AG09319 (cell line): ENCODE measurements around the gene GIMAP2.

Experiments
- DNase-seq: peaks from one replicate; pipeline ENCODE4 v3.0.0-alpha.2; 2010; ENCODE audit warnings: low read depth; ENCODE audit errors: extremely low read depth
- TF ChIP-seq, protein P1 (sequence below): IDR thresholded peaks from 2 replicates; pipeline ENCODE4 v1.5.1; 2011; ENCODE audit warnings: low read depth, mild to moderate bottlenecking, inconsistent platforms, low read length, moderate library complexity

Gene GIMAP2

DNA sequence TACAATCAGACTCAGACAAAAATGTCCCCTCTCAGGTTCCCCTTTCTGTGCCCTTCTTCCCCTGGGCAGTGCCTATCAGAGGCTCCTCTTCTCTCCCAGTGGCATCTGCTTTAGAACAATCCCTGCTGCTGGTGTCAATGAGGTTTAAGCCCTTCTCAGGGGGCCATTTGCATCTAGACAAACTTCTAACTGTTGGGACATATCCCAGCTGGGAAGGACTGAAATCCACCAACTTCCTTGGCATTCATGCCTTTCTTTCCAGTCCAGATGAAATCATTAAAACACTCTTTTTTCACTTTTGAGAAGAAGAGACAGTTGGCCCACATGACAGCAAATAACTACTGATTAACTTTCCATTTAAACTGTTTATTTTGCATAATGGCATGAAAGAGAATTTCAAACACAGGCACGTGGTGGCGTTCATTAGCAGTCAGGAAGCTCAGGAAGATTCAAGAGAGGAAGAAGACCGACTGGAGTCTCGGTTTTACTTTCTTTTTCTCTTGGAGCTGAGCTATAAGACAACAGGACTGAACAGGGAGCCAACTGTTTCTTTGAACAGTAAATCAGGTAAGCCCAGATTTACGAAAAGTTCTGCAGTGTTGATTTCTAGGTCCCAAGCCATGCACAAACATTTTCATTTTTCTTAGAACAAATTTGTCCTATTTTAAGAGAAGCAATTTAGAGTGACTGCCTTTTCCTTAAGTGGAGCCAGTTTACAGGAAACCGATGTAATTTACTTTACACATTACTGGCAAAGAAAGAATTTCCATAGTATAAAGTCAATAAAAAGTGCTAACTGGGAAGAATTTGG lies at the start of gene GIMAP2:
TSS of gene GIMAP2 (plus strand) at position 488 of the 811 bp plus-strand sequence. CDS start 1,354 bp downstream, outside the sequence.
- no peak for DNase-seq

GRCh38 chr7:150641854-150642253 lies 43.7 kb upstream of the GIMAP2 start:
- TF ChIP-seq, protein P1, sequence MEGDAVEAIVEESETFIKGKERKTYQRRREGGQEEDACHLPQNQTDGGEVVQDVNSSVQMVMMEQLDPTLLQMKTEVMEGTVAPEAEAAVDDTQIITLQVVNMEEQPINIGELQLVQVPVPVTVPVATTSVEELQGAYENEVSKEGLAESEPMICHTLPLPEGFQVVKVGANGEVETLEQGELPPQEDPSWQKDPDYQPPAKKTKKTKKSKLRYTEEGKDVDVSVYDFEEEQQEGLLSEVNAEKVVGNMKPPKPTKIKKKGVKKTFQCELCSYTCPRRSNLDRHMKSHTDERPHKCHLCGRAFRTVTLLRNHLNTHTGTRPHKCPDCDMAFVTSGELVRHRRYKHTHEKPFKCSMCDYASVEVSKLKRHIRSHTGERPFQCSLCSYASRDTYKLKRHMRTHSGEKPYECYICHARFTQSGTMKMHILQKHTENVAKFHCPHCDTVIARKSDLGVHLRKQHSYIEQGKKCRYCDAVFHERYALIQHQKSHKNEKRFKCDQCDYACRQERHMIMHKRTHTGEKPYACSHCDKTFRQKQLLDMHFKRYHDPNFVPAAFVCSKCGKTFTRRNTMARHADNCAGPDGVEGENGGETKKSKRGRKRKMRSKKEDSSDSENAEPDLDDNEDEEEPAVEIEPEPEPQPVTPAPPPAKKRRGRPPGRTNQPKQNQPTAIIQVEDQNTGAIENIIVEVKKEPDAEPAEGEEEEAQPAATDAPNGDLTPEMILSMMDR, result no peak
- no peak for DNase-seq

More for the DNA sequence above, at the start of gene GIMAP2:
- TF ChIP-seq, protein P1, result no peak

DNA sequence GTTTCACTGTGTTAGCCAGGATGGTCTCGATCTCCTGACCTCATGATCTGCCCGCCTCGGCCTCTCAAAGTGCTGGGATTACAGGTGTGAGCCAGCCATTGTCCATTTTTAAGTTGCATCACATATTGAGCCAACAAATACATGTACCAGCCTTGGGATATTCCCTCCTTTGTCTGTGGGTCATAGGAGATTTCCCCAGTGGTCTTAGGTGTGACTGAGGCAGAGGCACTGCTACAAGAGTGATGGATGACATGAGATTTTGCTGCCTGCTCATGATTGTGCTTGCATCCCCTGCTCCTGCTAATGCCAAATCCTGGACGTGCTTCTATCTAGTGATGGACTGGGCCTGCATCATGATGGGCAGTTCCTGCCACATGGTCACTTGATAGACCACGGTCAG lies 42.6 kb upstream of the GIMAP2 start:
- no peak for DNase-seq
- TF ChIP-seq, protein P1, result no peak

DNA sequence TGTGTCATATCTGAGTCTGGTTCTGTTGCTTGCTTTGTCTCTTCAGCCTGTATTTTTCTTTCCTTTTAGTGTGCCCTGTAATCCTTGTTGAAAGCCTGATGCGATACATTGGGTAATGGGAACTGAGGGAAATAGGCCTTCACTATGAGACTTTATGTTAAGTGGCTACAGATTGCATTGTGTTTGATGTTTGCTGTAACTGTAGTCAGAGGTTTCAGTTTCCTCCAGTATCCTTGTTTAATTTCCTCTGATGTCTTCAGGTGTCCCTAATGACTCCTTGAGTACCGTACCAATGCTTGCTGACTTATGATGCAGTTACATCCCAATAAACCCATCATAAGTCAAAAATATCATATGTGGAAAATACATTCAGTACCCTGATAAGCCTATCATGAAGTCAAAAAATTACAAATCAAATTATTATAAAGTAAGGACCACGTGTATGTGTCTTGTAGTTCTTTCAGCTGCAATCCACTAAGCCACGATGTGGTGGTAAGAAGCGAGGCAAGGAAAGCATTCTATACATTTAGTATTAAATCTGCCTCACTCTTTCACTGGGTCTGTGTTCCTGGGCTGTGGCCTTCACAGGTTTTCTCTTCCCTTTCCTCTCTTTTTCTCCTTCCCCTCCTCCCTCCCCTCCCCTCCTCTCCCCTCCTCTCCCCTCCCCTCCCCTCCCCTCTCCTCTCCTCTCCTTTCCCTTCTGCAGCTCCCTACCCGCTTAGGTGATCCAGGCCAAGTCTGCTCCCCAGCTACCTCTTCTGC lies 40.1 kb upstream of the GIMAP2 start:
- no peak for DNase-seq
- TF ChIP-seq, protein P1, result no peak

- TF ChIP-seq, protein P1, result no peak
- no peak for DNase-seq
Observed at GRCh38 chr7:150648353-150649079, 37.0 kb upstream of the GIMAP2 start.

- TF ChIP-seq, protein P1, result no peak
- DNase-seq, result no peak
Observed at GRCh38 chr7:150649080-150649385, 36.5 kb upstream of the GIMAP2 start.
